HG02973 (cell line): ENCODE results near the gene ITGAE.

ENCODE experiments used
- ATAC-seq: cut with Tn5 transposase; IDR thresholded peaks from one replicate; pipeline ENCODE4 v1.9.1; 2021; ENCODE audit warnings: moderate library complexity; ENCODE audit not compliant: unreplicated experiment

The ITGAE gene

DNA sequence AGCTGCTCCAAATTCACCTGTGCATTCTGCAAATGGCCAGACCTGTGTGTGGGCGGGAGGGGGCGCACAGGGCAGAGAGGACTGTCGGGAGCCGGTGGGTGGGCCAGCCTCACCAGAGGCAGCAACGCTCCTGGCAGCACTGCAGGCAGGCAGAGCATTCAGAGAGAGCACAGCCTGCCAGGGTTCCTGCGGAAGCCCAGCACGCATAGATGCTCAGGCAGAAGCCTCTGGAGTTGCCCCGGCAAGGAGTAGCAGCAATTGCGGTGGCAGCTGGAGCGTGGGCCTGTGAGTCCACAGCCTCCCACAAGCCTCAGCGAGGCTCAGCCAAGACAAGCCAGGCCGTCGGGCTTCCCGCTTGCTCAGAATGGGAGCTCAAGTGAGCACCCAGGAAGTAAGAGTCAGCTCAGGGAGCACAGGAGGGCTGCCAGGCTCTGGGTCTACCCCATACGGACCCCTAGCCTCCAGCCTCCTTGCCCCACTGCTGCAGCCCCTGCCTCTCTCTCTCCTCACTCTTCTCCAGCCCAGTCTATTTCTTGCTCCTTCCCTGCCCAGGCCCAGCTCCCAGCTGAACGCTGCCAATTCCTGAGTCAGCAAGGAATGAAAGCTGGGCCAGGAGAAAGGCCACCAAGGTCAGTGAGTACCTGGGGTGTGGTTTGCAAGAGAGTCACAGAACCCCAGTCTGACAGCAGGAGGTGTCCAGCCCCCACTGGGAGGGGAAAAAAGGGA, 122.7 kb downstream of the ITGAE start:
- no peak for ATAC-seq

DNA sequence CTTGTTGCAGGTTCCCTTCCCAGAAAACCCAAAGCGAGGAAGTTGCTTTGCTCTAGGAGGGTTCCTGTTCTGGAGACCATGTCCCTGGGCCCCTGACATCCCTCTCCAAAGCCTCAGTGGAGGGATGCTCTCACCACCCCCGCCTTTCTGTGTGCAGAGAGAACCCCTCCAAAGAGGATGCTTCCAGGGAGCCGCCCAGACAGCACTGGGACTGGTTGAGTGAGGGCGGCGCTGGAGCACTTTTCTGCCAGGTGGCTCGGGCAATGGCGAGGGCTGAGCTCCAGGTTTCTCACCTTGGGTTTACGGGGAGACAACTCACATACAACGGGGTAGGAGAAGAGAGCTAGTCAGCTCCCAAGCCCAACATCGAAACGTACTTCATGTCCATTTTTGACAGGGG, 125.1 kb downstream of the ITGAE start:
- no peak for ATAC-seq

DNA sequence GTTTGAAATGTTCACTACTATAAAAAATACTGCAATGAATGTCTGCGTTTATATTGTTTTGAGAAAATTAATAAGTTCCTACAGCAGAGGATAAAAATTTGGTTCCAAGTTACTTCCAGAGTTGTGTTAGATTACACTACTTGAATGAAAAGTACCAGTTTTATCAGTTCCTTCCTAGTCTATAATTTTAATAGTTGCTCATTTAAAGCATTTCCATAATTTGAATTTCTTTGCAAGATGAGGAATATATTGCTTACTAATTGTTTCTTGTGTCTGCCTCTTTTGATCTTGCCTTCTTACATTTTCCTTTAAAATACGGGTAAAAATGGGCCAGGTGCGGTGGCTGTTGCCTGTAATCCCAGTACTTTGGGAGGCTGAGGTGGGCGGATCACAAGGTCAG, 128.4 kb downstream of the ITGAE start:
- ATAC-seq, result no peak

DNA sequence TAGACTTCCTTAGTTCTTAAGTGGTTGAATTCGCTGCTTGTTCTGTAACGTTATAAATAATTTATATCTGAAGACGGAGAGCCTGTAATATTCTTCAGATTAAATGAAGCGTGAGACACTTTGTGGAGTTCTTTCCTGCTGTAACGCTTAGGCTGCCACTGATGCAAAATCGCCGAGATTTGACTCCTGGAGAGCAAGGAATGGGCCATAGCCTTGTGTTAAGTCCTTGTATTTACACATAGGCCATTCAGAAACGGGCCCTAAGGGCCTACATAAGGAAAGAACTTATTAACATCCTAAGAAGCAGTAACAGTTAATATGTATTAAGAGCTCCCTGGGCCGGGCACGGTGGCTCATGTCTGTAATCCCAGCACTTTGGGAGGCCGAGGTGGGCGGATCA, 131.4 kb downstream of the ITGAE start:
- ATAC-seq, result no peak

DNA sequence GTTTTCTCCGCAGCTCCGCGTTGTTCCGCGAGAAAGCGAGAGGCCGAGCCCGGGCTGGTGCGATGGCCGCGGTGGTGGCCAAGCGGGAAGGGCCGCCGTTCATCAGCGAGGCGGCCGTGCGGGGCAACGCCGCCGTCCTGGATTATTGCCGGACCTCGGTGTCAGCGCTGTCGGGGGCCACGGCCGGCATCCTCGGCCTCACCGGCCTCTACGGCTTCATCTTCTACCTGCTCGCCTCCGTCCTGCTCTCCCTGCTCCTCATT, 132.0 kb downstream of the ITGAE start:
- ATAC-seq, result peak; percentile 3

DNA sequence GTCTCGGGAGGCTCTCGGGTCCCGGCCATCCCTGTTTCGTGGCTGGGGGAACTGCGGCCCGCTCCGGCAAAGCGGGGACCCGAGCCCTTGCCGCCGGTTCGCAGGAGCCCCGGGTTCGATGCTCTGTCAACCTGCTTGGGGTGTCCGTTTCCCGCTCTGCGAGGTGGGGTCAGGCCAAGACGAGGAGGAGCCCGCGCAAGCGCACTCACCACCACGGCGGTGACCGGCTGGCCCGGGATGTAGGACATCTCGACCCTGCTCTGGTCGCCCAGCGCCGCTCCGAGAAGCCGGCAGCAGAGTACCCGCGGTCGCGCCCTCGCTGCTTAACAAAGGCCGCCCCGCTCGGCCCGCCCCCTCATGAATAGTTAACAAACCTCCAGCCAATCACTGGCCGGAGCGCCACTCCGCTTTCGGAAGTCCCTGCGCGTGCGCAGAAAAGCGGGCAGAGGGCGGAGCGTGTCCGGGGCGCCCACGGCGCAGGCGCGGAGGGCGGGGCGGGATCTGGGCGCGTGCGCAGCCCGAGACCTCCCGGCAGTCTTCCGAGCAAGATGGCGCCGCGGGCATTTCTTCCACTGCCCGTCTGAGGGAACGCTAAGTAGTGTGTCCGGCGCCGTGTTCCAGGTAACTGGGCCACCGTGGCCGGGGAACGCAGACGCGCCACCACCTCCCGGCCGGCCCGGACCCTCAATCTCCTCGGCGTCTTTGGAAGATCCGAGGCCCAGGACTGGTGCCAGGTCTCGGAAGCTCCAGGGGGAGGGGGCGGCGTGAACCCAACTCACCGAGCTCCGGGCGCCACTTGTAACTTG, 132.5 kb downstream of the ITGAE start, which contains the start of the genes EMC6 and TAX1BP3:
Gene EMC6 (plus strand): TSS at position 534 of the 806 bp plus-strand sequence. CDS start 335 bp downstream, outside the sequence.
Gene TAX1BP3 (minus strand): TSS at position 300 of the 806 bp plus-strand sequence. CDS start 52 bp downstream, at position 248.
- peak; percentile 81 for ATAC-seq

DNA sequence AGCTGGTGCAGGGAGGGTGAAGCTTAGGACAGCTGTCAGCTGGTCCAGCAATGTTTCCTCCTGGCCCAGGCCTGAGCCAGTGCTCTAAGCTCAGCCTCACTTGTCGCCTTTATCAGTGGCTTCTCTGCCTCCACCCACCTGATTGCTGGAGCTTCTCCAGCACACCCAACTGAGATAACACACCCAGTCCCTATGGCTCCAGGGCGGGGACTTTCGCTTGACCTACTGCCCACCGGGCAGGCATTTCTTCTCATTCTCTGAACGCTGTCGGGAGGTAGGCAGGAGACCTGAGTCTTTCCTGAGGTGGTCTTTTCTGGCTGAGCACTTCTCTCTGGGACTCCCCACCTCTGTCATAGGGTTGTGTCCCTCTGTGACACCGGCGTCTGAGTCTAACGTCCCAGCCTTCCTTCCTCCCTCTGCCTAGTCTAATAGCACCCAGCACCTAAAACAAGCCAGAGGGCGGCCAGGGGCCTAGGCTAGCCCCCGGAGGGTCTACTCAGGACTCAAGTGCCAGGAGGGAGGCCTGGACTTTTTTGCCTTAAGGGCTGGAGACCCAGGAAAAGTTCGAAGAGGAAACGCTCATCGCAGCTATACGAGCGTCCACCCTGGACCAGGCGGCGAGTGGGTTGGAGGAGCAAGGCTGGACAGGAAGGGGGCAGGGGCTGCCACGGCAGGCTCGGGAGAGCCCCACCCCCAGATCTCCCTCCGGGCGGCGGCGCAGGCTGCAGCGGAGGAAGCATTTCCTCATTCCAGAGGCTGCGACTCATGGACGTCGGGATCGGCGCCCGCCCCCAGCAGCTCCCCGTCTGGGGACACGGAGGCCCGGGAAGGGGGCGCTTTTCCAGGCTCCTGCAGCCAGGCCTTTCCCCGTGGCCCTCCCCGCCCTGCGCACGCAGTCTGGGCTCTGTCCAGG, 133.4 kb downstream of the ITGAE start:
- ATAC-seq, result peak; percentile 9

DNA sequence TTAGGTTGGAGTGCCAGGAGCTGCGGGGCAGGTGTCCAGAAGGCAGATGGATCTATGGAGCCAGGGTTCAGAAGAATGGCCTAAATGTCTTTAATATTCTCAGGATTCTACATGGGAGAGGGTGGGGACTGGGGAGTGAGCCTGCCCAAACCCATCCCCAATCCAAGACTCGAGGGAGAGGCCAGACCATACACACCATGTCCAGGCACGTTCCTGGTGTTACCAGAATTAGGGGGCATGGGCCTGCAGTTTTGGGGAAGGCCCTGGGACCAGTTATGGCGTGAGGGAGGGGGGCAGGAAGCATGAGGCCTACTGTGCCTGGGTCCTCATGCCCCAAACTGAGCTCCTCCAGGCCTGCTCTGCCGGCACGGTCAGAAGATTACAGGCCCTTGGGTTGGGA, 134.5 kb downstream of the ITGAE start:
- ATAC-seq, result no peak

DNA sequence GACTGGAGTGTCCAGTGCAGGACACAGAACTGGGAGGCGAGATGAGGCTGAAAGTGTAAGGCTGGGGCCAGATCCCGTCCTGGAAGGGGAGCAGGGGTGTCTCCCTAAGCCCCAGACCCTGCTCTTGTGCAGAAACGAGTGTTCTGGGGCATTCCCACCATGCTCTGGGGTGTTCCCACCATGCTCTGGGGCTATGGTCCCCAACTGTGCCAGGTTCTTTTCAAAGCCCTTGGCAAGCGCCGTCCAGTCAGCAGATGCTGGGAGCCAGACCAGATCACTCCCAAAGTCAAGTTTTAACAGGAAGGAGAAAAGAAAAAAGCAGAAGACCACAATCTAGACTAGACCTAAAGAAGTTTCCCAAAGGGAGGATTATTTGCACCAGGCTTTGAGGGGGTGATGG, 135.2 kb downstream of the ITGAE start:
- ATAC-seq, result no peak
